DND-41 (cell line): Measurements from ENCODE around the gene MYLK2.

ENCODE experiments used
- CTCF ChIP-seq: IDR thresholded peaks from 2 replicates; pipeline ENCODE4 v1.5.1; 2012; ENCODE audit warnings: borderline replicate concordance, low read length, moderate library complexity, mild to moderate bottlenecking; ENCODE audit not compliant: poor library complexity, severe bottlenecking; ENCODE audit errors: extremely low read depth
- EZH2 ChIP-seq: IDR thresholded peaks from 3 replicates; pipeline ENCODE4 v1.6.1; 2012; ENCODE audit warnings: borderline replicate concordance, low read depth, mild to moderate bottlenecking, moderate library complexity, low read length, inconsistent platforms; ENCODE audit not compliant: severe bottlenecking

GRCh38 chr20:31780839-31781238 is 38.3 kb upstream of the MYLK2 start:
- TF ChIP-seq CTCF, result no peak
- no peak for TF ChIP-seq EZH2
